Measurements from ENCODE around the gene RBMXL2. TPM values are rescaled to one million over a fixed set of nuclear protein-coding genes. Genes with fewer than 3 reads are reported as not detected.
A peak's percentile ranks its signal among the peaks of the same experiment; 100 is the strongest.

The RBMXL2 gene
- polyA plus RNA-seq (2012; ENCODE audit: insufficient read depth, insufficient read length), result not detected

DNA sequence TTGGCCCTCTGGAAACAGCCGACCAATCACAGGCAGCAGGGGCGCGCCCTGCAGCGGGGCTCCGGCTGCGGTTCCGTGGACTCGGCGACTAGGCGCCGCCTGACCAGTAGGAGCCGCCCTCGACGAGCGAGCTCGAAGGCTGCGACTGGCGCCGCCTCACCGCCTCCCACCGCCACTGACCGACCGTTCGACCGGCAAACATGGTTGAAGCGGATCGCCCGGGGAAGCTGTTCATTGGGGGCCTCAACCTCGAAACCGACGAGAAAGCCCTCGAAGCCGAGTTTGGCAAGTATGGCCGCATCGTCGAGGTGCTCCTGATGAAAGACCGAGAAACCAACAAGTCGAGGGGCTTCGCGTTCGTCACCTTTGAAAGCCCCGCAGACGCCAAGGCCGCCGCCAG lies at the start of gene RBMXL2:
Gene RBMXL2, plus strand, starts transcription at position 78 of the 400 bp plus-strand sequence. Its CDS starts 123 bp downstream, at position 201.
- no peak for DNase-seq (ENCODE audit: low read depth, low spot score)
- H3K4me3 ChIP-seq (ENCODE audit: low read length), result no peak within 1 kb of the TSS

DNA sequence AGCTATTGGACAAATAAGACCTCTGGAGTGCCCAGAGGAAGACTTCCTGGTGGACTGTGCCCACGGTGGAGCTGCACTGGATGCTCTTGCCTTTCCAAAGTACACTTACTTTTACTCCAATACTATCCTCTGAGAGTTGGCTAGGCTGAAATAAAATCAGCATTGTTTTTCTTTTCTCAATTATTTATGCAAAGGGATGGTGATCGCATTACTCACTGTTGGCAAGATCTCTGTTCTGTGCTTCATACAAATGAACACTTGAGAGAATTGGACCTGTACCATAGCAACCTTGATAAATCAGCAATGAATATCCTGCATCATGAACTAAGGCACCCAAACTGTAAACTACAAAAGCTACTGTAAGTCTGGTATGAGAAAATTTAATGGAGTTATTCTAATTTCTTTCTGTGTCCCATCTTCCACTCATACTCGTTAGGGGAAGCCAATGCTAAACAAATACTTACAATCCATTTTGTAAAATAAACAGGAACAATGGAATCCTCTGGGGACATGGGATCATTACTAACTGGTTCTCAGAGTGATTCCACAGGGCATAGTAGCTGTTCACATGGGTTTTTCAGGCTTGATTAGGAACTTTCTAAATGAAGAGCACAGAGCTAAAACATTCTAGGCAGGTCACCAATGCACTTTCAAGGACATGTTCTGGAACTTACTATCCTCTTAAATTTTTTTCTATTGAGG lies 42.2 kb upstream of the RBMXL2 start:
- no peak for DNase-seq (ENCODE audit: low read depth, low spot score)

DNA sequence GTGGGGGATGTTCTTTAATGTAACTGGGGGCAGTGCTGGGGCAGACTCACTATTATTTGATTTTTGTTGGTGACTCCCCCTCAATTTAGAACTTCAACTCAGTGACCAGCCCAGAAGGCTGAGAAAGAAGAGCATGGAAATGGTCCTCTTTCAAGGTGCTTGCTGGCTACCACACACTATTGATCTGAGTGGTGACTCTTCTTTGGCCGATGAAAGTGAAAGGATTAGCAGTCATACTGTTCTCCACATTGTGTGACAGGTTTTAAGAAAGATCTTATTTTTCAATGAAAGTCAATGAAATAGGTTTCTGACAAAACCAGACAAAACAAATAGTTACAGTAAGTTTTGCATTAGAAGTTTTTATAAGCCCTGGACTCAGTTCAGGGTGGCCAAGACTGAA lies 38.6 kb upstream of the RBMXL2 start:
- no peak overlapping the region for H3K4me3 ChIP-seq (ENCODE audit: low read length)
- DNase-seq (ENCODE audit: low read depth, low spot score), result no peak

More for the DNA sequence above, 42.2 kb upstream of the RBMXL2 start:
- H3K4me3 ChIP-seq (ENCODE audit: low read length), result no peak overlapping the region

DNA sequence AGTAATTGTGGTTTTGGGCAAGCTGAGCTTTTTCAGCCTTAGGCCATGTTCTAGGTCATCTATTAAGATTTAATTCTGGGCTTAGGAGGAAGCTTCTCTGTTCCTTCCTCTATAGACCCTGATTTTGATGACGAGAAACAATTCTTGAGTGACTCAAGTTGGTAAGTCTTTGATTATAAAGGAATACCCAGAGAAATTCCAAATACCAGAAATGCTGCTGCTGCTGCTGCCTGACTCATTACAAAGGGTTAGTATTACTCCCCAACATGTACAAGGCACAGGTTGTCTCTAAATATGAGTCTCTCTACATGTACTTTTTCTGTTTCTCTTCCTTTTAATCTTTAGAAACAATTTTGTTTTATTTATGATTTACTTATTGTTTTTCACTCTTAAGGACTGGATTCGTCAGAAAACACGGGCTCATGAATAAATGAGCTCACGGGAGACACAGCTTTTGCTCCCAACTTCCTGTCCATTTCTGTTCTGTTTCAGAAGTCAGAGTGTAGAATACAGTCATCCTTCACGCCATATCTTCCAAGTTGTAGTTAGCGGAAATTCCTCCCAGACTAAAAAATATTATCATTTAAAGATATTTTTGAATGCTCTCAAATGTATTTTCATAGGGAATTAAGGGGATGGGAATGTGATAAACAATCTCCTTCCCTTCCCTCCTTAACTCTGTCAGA lies 31.8 kb upstream of the RBMXL2 start:
- DNase-seq (ENCODE audit: low read depth, low spot score), result no peak
- no peak overlapping the region for H3K4me3 ChIP-seq (ENCODE audit: low read length)

DNA sequence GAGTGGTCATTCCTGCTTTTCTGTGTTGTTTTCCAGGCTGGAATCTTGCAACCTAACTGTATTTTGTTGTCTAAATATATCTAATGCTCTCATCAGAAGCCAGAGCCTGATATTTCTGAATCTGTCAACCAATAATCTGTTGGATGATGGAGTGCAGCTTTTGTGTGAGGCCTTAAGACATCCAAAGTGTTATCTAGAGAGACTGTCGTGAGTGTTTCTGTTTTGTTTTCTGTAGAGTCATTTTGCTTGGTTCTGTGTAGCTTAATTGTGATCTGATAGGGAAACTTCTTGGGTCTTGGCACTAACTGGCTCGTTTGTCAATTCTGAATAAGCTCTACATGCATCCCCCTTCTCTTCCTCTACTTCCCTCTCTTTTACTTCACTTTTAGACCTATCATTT lies 31.2 kb upstream of the RBMXL2 start:
- no peak overlapping the region for H3K4me3 ChIP-seq (ENCODE audit: low read length)
- no peak for DNase-seq (ENCODE audit: low read depth, low spot score)

DNA sequence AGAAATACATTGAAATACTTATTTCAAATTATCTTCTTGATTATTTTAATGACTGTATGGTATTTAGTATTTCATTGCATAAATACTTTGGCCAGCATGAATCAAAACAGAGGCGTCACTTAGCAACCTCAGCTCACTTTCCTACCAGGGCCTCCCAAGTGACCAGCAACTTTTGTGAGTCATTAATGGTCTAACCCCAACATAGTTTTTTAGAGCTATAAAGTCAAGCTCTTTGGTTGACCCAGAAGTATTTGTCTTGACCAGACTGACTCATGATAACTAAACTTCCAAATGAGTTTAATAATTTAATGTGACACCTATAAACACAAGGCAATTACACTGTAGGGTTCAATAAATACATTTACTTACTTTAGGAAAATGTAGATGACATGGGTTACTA lies 27.9 kb upstream of the RBMXL2 start:
- H3K4me3 ChIP-seq (ENCODE audit: low read length), result no peak overlapping the region
- no peak for DNase-seq (ENCODE audit: low read depth, low spot score)

DNA sequence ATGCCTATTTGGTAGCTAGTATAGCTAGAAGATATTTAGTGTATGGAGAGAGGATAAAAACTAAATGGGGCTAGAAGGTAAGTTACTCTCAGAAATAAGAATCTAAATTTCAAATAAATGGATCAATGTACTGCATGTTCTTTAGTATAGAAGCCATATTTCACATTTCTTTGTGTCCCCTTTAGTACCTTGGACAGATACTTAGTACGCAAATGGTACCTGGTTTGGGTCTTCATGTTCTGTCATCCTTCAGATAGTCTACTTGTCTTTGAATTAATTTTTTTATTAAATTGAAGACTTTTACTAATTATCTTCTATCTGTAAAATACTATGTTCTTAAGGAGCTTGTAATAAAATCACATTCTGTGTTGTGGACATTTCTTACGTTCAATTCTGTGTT lies 26.3 kb upstream of the RBMXL2 start:
- no peak for DNase-seq (ENCODE audit: low read depth, low spot score)
- no peak overlapping the region for H3K4me3 ChIP-seq (ENCODE audit: low read length)

DNA sequence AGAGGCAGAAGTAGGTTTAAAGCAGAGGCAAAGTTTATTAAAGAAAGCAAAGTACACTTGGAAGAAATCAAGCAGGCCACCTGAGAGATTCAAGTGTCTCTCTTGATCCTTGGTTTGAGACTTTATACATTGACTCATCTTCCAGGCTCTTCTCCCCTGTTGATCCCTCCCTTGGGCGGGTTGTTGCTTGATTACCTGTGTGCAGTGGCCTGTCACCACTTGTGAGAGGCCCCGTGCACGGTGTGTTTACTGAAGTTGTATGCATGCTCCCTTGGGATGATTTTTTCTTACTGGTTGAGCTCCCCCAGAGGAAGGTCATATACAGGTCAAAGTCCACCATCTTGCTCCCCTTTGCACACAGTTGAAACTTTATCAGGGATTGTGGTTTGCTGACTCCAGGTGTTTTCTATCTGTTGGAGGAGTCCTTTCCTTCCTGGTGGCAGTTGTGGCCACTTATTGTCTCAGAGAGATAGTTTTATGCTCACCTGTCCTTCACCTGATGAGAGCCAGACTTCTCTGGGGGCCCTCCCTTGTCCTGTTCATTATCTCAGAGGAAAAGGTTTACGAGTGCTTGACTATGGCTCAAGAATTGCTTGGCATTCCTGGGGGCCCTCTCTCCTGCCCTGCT lies 16.3 kb upstream of the RBMXL2 start:
- DNase-seq (ENCODE audit: low read depth, low spot score), result no peak
- H3K4me3 ChIP-seq (ENCODE audit: low read length), result no peak overlapping the region

DNA sequence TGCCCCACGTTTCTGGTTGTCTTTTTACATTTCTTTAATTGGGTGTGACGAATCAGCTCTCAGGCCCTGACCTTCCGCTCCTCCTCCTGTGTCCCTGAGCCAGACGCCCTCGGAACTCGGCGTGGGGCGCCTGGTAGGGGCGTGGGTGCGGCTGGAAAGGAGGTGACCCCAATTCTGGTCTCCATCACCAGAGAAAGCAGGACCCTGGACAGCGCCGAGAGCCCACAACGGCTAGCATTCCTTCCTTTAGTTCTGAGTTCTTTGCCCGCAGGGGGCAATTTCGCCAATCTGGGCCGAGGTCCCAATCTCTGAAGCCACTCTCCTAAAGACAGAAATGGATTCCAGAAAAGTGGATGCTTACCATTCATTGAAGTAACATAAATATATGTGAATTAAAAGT lies 11.7 kb upstream of the RBMXL2 start:
- no peak overlapping the region for H3K4me3 ChIP-seq (ENCODE audit: low read length)
- no peak for DNase-seq (ENCODE audit: low read depth, low spot score)

DNA sequence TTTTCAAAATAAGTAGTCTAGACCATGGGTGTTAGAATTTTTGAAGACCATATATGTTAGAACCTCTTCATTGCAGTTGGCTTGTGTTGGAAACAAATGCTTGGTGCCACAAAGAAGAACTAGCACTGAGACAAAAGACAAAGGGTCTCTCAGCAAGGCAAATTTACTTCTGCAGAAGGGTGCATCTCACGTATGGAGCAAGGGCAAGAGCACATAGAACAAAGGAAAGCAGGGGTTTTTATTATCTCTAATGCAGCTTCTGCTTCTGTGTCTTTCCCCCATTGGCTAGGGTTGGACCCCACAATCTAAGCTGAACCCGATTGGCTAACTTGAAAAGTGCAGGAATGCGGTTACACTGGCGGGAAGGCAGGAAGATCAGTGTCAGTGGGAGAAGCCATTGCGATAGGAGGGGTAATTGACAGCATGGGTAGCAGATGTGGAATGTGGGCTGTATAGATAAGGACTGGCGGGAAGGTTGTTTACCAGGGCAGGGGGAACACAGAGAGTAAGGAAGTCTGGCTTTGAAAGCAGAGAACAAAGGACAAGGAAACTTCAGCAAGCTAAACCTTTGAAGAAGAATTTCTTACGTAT lies 9.2 kb upstream of the RBMXL2 start:
- DNase-seq (ENCODE audit: low read depth, low spot score), result no peak
- no peak overlapping the region for H3K4me3 ChIP-seq (ENCODE audit: low read length)

DNA sequence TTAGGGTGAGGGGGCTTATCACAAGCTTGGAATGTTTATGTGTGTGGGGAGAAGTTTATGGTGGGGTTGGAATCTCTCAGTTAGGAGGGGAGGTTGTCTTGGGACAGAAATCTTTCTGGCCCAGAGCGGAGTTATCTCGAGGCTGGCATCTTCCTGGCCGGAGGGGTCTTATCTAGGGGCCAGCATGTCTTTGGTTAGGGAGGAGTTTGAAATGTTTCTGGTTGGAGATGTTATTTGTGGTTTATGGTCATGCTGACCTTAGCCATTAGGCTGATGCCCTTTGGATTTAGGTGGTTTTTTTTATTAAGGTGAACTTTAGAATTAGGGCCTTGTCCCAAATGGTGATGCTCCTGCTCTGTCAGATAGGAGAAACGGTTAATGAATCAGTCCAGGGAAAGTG lies 7.9 kb upstream of the RBMXL2 start:
- no peak overlapping the region for H3K4me3 ChIP-seq (ENCODE audit: low read length)
- DNase-seq (ENCODE audit: low read depth, low spot score), result no peak

DNA sequence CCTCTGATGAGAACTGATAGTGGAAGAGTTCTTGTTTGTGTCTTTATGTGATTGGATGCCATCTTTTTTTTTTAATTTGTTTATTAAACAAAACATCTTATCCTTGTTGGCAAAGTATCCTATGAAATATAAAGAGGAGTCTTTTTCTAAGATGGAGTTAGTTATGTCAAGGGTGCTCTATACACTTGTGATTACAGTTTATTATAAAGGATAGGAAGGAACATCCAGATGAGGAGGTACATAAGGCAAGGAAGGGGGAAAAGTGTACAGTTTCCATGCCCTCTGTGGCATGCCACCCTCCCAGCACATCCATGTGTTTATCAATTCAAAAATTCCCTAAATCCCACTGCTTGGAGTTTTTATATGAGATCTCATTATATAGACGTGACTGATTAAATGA lies 7.4 kb upstream of the RBMXL2 start:
- H3K4me3 ChIP-seq (ENCODE audit: low read length), result no peak overlapping the region
- DNase-seq (ENCODE audit: low read depth, low spot score), result no peak

DNA sequence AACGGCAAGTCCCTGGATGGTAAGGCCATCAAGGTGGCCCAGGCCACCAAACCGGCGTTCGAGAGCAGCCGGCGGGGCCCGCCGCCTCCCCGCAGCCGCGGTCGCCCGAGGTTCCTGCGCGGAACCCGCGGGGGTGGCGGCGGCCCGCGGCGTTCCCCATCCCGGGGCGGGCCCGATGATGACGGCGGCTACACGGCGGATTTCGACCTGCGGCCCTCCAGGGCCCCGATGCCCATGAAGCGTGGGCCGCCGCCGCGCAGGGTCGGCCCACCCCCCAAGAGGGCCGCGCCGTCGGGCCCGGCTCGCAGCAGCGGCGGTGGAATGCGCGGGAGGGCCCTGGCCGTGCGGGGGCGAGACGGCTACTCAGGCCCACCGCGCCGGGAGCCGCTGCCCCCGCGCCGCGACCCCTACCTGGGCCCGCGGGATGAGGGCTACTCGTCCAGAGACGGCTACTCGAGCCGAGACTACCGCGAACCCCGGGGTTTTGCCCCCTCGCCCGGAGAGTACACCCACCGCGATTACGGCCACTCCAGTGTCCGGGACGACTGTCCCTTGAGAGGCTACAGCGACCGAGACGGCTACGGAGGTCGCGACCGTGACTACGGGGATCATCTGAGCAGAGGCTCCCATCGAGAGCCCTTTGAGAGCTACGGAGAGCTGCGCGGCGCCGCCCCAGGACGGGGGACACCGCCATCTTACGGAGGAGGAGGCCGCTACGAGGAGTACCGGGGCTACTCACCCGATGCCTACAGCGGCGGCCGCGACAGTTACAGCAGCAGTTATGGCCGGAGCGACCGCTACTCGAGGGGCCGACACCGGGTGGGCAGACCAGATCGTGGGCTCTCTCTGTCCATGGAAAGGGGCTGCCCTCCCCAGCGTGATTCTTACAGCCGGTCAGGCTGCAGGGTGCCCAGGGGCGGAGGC lies 792 bp downstream of the RBMXL2 start:
- H3K4me3 ChIP-seq (ENCODE audit: low read length), result no peak overlapping the region
- no peak for DNase-seq (ENCODE audit: low read depth, low spot score)

DNA sequence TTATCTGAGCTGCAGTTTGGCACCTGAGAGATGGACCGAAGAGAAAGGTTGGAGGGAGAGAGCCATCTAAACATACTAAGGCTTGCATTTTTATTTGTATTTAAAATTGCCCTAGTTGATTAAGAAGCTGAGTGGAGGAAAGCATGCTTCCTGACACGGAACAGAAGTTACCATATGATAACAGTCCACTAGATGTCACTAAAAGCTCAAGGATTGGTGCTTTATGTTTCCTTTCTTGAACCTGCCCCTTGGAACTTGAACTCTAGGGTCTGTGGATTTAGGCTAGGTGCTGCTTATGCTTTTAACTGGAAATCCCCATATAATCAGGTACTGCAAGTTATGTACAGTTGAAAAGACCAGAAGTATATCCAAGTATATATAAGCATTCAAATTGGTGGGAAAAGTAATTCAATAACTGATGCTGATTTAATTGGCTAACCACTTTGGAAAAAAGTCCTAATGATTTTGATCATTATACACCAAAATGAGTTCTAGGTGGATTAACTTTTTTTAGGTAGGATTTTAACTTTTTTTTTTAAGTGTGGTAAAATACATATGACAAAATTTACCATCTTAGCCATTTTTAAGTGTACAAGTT lies 9.5 kb downstream of the RBMXL2 start:
- H3K4me3 ChIP-seq (ENCODE audit: low read length), result no peak overlapping the region
- peak; percentile 65 for DNase-seq (ENCODE audit: low read depth, low spot score)

DNA sequence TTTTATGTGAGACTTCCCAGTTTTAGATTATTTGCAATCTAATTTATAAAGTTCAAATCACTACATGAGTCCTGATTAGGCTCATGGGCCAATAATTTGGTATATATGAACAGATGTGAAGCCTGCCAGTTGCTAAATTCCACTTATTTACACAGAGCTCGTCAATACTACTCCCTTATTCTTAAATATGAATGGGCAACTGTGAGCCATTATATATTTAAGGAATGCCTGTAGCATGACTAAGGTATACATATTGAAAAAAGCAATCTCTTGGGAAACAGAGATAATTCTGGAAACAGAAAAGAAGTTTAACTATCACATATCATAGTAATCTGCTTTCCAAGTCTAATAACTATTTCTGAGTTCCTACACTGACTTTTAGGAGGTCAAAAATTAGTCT lies 27.0 kb downstream of the RBMXL2 start:
- DNase-seq (ENCODE audit: low read depth, low spot score), result no peak
- H3K4me3 ChIP-seq (ENCODE audit: low read length), result no peak overlapping the region

DNA sequence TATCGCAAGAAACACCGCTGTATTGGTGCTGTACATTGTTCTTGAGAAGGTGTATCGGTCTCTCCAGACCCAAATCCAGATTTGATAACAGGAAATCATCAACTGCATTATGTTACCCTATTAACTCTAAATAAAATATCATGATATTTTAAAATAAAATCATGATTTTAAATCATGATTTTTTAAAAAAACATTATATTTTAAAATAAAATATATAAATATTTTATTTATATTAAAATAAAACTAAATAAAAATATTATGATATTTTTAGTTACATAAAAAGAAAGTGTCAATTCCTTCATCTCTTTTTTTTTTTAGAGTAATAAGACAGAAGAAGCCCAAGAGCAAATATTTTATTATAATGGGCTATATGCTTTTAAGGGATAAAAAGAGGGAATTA lies 27.6 kb downstream of the RBMXL2 start:
- H3K4me3 ChIP-seq (ENCODE audit: low read length), result no peak overlapping the region
- no peak for DNase-seq (ENCODE audit: low read depth, low spot score)

DNA sequence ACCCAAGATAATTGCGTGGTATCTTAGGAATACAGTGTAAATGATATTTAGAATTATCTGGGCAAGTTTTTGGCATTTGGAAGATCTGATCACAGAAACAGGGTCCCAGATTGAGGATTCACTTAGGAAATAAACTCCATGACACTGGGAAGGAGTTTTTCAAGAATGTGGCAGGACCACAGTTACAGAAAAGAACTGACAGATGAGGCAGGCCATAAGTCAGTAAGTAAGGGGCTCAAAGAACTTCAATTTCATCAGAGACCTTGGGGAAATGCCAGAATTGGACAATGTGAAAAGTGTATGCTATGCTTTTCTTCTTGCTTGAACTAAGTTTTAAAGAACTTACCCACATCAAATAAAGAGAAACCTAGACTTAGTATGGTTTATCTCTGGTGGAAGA lies 49.3 kb downstream of the RBMXL2 start:
- H3K4me3 ChIP-seq (ENCODE audit: low read length), result no peak overlapping the region
- no peak for DNase-seq (ENCODE audit: low read depth, low spot score)

Data from Jurkat, Clone E6-1 (cell line).